Neural cell (in vitro differentiated cells): ENCODE measurements around the gene KLK8. TPM values are rescaled to one million over a fixed set of nuclear protein-coding genes. Genes with fewer than 3 reads are reported as not detected.

ENCODE experiments used
- H2AFZ ChIP-seq: fragments of 200-600, 300-800 bp; sonication (generic), shearing (Covaris generic); 2 replicates; pipeline ENCODE4 v1.6.0; 2014; ENCODE audit warnings: low read depth, mild to moderate bottlenecking, antibody characterized with exemption, low read length, moderate library complexity
- H3F3A ChIP-seq: fragments of 200-600 bp; shearing (Covaris generic); 2 replicates; pipeline ENCODE4 v1.6.1; 2016; ENCODE audit warnings: mild to moderate bottlenecking, moderate library complexity, mixed read lengths, antibody characterized with exemption, low read length; ENCODE audit not compliant: insufficient read depth, poor library complexity, severe bottlenecking
- H3K27ac ChIP-seq: fragments of 200-600, 300-800 bp; sonication (generic), shearing (Covaris generic); 2 replicates; pipeline ENCODE4 v1.5.1; 2014; ENCODE audit warnings: mild to moderate bottlenecking, low read length, moderate library complexity
- H3K27me3 ChIP-seq: fragments of 300-800, 200-600 bp; sonication (generic), shearing (Covaris generic); 2 replicates; pipeline ENCODE4 v1.6.0; 2014; ENCODE audit warnings: mild to moderate bottlenecking, low read depth, low read length, moderate library complexity; ENCODE audit not compliant: insufficient read depth
- H3K36me3 ChIP-seq: fragments of 300-800, 200-600 bp; sonication (generic), shearing (Covaris generic); 2 replicates; pipeline ENCODE4 v1.5.1; 2014; ENCODE audit warnings: mild to moderate bottlenecking, antibody characterized with exemption, low read length, moderate library complexity; ENCODE audit not compliant: insufficient read depth
- H3K4me2 ChIP-seq: fragments of 300-800, 200-600 bp; sonication (generic), shearing (Covaris generic); 2 replicates; pipeline ENCODE4 v1.6.0; 2014; ENCODE audit warnings: mild to moderate bottlenecking, low read length
- H3K4me3 ChIP-seq: fragments of 300-800, 200-600 bp; sonication (generic), shearing (Covaris generic); 2 replicates; pipeline ENCODE4 v1.5.1; 2014; ENCODE audit warnings: mild to moderate bottlenecking, low read length, moderate library complexity
- H3K79me2 ChIP-seq: fragments of 200-600 bp; shearing (Covaris generic); replicated peaks from 2 replicates; pipeline ENCODE4 v1.6.0; 2014; ENCODE audit warnings: mild to moderate bottlenecking, low read length, moderate library complexity; ENCODE audit not compliant: insufficient read depth
- H3K9ac ChIP-seq: fragments of 300-800, 200-600 bp; sonication (generic), shearing (Covaris generic); 2 replicates; pipeline ENCODE4 v1.6.1; 2016; ENCODE audit warnings: mild to moderate bottlenecking, low read length, mixed read lengths
- H3K9me2 ChIP-seq: fragments of 200-600 bp; shearing (Covaris generic); 2 replicates; pipeline ENCODE4 v1.6.1; 2016; ENCODE audit warnings: mild to moderate bottlenecking, low read length, mixed read lengths; ENCODE audit not compliant: insufficient read depth
- H3K9me3 ChIP-seq: fragments of 200-600, 300-800 bp; sonication (generic), shearing (Covaris generic); 2 replicates; pipeline ENCODE4 v1.6.1; 2016; ENCODE audit warnings: mild to moderate bottlenecking, mixed run types, low read length, moderate library complexity, mixed read lengths
- H4K20me1 ChIP-seq: fragments of 200-600 bp; shearing (Covaris generic); 2 replicates; pipeline ENCODE4 v1.6.1; 2016; ENCODE audit warnings: mild to moderate bottlenecking, mixed run types; ENCODE audit not compliant: insufficient read depth
- CTCF ChIP-seq: fragments of 450-650 bp; IDR thresholded peaks from 2 replicates; pipeline ENCODE4 v1.5.1; 2014; ENCODE audit warnings: antibody characterized with exemption, mild to moderate bottlenecking, moderate library complexity; ENCODE audit not compliant: poor library complexity, severe bottlenecking
- EP300 ChIP-seq: fragments of 450-650 bp; conservative IDR thresholded peaks from 2 replicates; pipeline ENCODE4 v1.6.1; 2014; ENCODE audit warnings: antibody characterized with exemption, mild to moderate bottlenecking, moderate library complexity; ENCODE audit not compliant: poor library complexity, severe bottlenecking
- EZH2 ChIP-seq: fragments of 200-600, 300-800 bp; shearing (Covaris generic), sonication (generic); IDR thresholded peaks from 2 replicates; pipeline ENCODE4 v1.6.1; 2014; ENCODE audit warnings: antibody characterized with exemption, low read length, borderline replicate concordance, mild to moderate bottlenecking; ENCODE audit not compliant: insufficient read depth, poor library complexity, severe bottlenecking
- MXI1 ChIP-seq: fragments of 450-650 bp; conservative IDR thresholded peaks from 2 replicates; pipeline ENCODE4 v1.6.1; 2014; ENCODE audit warnings: antibody characterized with exemption, mild to moderate bottlenecking; ENCODE audit not compliant: poor library complexity, severe bottlenecking
- POLR2AphosphoS5 ChIP-seq: IDR thresholded peaks from 2 replicates; pipeline ENCODE4 v1.6.1; 2012
- RAD21 ChIP-seq: fragments of 450-650 bp; conservative IDR thresholded peaks from 2 replicates; pipeline ENCODE4 v1.6.1; 2014; ENCODE audit warnings: antibody characterized with exemption, mild to moderate bottlenecking, moderate library complexity
- SMC3 ChIP-seq: fragments of 450-650 bp; conservative IDR thresholded peaks from 2 replicates; pipeline ENCODE4 v1.6.1; 2014; ENCODE audit warnings: antibody characterized with exemption, mild to moderate bottlenecking, moderate library complexity; ENCODE audit not compliant: poor library complexity
- TAF1 ChIP-seq: IDR thresholded peaks from 2 replicates; pipeline ENCODE4 v1.6.1; 2012; ENCODE audit warnings: low read depth
- polyA plus RNA-seq: library from polyadenylated mRNA; depleted of rRNA; stranded (reverse); fragments of >200 nt; gene quantifications from 2 replicates; pipeline ENCODE4 v1.2.3, GENCODE V29; 2014
- TF ChIP-seq, protein P1 (sequence below): IDR thresholded peaks from 2 replicates; pipeline ENCODE4 v1.6.1; 2012; ENCODE audit warnings: borderline replicate concordance

Gene KLK8
- polyA plus RNA-seq, 1 donor from 2014 or later: not detected

GRCh38 chr19:51034704-51035103, 33.3 kb upstream of the KLK8 start, which contains the start of gene KLK12:
TSS of gene KLK12 (minus strand) at chr19:51035002. CDS start at chr19:51034621, 381 bp downstream.
- Histone ChIP-seq H3K4me3 (no peak within 1 kb of the TSS), H2AFZ (no peak within 1 kb of the TSS), H3K36me3 (no peaks in the 10 kb centered on the region), H3K9me2 (no peaks in the 10 kb centered on the region), H4K20me1 (no peaks in the 10 kb centered on the region), H3K9ac (no peak within 1 kb of the TSS), H3F3A (no peaks in the 10 kb centered on the region), H3K27ac (no peak within 1 kb of the TSS), H3K4me2 (no peak within 1 kb of the TSS), H3K79me2 (no peaks in the 10 kb centered on the region), H3K27me3 (no peaks in the 10 kb centered on the region), H3K9me3 (no peaks in the 10 kb centered on the region)
- no peak for TF ChIP-seq SMC3
- TF ChIP-seq EP300: no peak
- TF ChIP-seq MXI1: no peak
- no peak for TF ChIP-seq RAD21
- no peak for TF ChIP-seq CTCF
- TF ChIP-seq POLR2AphosphoS5: no peak

- H3K27me3 ChIP-seq: no peaks in the 10 kb centered on the region
- TF ChIP-seq POLR2AphosphoS5 (no peak), CTCF (no peak), EP300 (no peak), EZH2 (no peak), SMC3 (no peak), TAF1 (no peak), RAD21 (no peak), MXI1 (no peak)
- TF ChIP-seq, protein P1, sequence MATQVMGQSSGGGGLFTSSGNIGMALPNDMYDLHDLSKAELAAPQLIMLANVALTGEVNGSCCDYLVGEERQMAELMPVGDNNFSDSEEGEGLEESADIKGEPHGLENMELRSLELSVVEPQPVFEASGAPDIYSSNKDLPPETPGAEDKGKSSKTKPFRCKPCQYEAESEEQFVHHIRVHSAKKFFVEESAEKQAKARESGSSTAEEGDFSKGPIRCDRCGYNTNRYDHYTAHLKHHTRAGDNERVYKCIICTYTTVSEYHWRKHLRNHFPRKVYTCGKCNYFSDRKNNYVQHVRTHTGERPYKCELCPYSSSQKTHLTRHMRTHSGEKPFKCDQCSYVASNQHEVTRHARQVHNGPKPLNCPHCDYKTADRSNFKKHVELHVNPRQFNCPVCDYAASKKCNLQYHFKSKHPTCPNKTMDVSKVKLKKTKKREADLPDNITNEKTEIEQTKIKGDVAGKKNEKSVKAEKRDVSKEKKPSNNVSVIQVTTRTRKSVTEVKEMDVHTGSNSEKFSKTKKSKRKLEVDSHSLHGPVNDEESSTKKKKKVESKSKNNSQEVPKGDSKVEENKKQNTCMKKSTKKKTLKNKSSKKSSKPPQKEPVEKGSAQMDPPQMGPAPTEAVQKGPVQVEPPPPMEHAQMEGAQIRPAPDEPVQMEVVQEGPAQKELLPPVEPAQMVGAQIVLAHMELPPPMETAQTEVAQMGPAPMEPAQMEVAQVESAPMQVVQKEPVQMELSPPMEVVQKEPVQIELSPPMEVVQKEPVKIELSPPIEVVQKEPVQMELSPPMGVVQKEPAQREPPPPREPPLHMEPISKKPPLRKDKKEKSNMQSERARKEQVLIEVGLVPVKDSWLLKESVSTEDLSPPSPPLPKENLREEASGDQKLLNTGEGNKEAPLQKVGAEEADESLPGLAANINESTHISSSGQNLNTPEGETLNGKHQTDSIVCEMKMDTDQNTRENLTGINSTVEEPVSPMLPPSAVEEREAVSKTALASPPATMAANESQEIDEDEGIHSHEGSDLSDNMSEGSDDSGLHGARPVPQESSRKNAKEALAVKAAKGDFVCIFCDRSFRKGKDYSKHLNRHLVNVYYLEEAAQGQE: no peak
- no peaks in the 10 kb centered on the region for H3K79me2 ChIP-seq
- H3K36me3 ChIP-seq: no peaks in the 10 kb centered on the region
- H3K4me3 ChIP-seq: no peak overlapping the region
- no peaks in the 10 kb centered on the region for H3K9me3 ChIP-seq
- H3K9ac ChIP-seq: no peak overlapping the region
- H3K9me2 ChIP-seq: no peaks in the 10 kb centered on the region
- no peak overlapping the region for H3K27ac ChIP-seq
- H3F3A ChIP-seq: no peaks in the 10 kb centered on the region
- H2AFZ ChIP-seq: no peak overlapping the region
- no peak overlapping the region for H3K4me2 ChIP-seq
- H4K20me1 ChIP-seq: no peaks in the 10 kb centered on the region
These were observed 30.4 kb upstream of the KLK8 start for GRCh38 chr19:51031880-51032225.
